ENCODE results near the gene FGF2. TPM values are rescaled to one million over a fixed set of nuclear protein-coding genes. Genes with fewer than 3 reads are reported as not detected.

The FGF2 gene
- total and polyA plus RNA-seq, 2 experiments from 2014 or later, result 3.2 to 3.4 TPM

DNA sequence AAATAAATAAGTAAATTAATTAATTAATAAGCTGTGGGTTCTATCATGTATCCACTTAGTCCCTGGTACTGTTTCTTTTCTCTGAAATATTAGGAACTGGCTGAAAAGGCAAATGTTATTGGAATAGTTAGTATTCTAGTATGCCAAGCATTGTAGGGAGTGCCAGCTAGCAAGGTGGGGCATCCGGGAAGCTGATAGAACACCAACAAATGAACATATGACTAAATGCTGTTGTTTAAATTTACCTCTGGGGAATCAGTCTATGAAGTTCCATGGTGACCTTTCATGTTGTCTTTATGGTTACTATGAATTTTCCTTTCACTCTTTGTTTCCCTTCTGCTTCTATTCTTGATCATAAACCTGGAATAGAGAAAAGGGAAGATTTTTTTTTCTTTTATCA lies 63.1 kb downstream of the FGF2 start:
- Histone ChIP-seq H3K4me1 (ENCODE audit: low read depth) (no peaks in the 10 kb centered on the region), H3K27ac (no peak overlapping the region), H3K27me3 (no peaks in the 10 kb centered on the region), H3K4me3 (no peak overlapping the region), H3K9me3 (ENCODE audit: low read depth) (no peaks in the 10 kb centered on the region), H3K36me3 (peaks cover 17% of the 10 kb centered on the region)
- no peak for TF ChIP-seq CTCF (IDR thresholded peaks at IDR 0.05; ENCODE audit: low read depth, low read length)
- DNase-seq (ENCODE audit: low read depth in 1 of 2, low spot score in 1 of 2), result no peak

DNA sequence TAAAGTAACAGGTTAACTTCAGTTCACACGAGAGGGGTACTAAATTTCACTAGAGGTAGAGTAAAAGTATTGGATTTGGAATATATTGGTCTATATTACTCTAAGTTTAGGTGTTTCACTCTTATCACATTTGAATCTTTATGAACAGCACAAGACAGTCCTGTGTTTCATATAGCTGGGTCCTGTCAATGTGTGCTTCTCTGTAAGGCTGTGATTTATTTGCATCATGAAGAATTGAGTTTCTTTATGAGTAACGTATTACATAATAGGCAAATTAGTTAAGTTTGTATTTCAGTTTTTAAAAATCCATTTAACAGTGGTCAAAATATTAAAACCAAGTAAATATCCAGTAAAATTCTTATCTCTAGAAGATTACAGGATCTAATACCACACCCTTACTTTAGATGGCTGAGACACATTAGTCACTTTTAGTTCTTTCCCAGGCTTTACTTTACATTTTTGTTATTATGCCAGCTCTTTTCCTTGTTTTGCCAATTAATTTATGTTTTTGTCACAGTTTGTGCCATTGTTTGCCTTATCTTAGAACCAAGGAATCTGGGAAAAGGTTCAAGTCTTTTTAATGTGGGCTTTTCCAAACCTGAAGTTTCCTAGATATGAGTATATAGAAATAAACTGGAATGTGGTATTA lies 63.6 kb downstream of the FGF2 start:
- H3K4me1 ChIP-seq (ENCODE audit: low read depth), result no peaks in the 10 kb centered on the region
- H3K9me3 ChIP-seq (ENCODE audit: low read depth), result no peaks in the 10 kb centered on the region
- no peak overlapping the region for H3K27ac ChIP-seq
- H3K27me3 ChIP-seq, result no peaks in the 10 kb centered on the region
- no peak for TF ChIP-seq CTCF (IDR thresholded peaks at IDR 0.05; ENCODE audit: low read depth, low read length)
- DNase-seq (ENCODE audit: low read depth in 1 of 2, low spot score in 1 of 2), result peak in 1 of 2 donors; percentile 43
- peaks cover 17% of the 10 kb centered on the region for H3K36me3 ChIP-seq
- H3K4me3 ChIP-seq, result no peak overlapping the region

- peaks cover 21% of the 10 kb centered on the region for H3K36me3 ChIP-seq
- no peak for TF ChIP-seq CTCF (IDR thresholded peaks at IDR 0.05; ENCODE audit: low read depth, low read length)
- H3K27ac ChIP-seq, result no peak overlapping the region
Measured at GRCh38 chr4:122894827-122895226, 68.2 kb downstream of the FGF2 start.

GRCh38 chr4:122895336-122895995 lies 68.8 kb downstream of the FGF2 start:
- Histone ChIP-seq H3K9me3 (ENCODE audit: low read depth) (no peaks in the 10 kb centered on the region), H3K27ac (no peak overlapping the region), H3K36me3 (peaks cover 21% of the 10 kb centered on the region), H3K4me1 (ENCODE audit: low read depth) (no peaks in the 10 kb centered on the region), H3K4me3 (no peak overlapping the region), H3K27me3 (no peaks in the 10 kb centered on the region)
- no peak for DNase-seq (ENCODE audit: low read depth in 1 of 2, low spot score in 1 of 2)
- no peak for TF ChIP-seq CTCF (IDR thresholded peaks at IDR 0.05; ENCODE audit: low read depth, low read length)

More at GRCh38 chr4:122894827-122895226, 68.2 kb downstream of the FGF2 start:
- no peaks in the 10 kb centered on the region for H3K4me1 ChIP-seq (ENCODE audit: low read depth)
- H3K4me3 ChIP-seq, result no peak overlapping the region
- H3K27me3 ChIP-seq, result no peaks in the 10 kb centered on the region
- no peak for DNase-seq (ENCODE audit: low read depth in 1 of 2, low spot score in 1 of 2)
- H3K9me3 ChIP-seq (ENCODE audit: low read depth), result no peaks in the 10 kb centered on the region

DNA sequence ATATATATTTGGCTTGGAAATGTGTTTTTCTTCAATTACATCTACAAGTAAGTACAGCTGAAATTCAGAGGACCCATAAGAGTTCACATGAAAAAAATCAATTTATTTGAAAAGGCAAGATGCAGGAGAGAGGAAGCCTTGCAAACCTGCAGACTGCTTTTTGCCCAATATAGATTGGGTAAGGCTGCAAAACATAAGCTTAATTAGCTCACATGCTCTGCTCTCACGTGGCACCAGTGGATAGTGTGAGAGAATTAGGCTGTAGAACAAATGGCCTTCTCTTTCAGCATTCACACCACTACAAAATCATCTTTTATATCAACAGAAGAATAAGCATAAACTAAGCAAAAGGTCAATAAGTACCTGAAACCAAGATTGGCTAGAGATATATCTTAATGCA lies 69.6 kb downstream of the FGF2 start:
- no peak for DNase-seq (ENCODE audit: low read depth in 1 of 2, low spot score in 1 of 2)
- Histone ChIP-seq H3K9me3 (ENCODE audit: low read depth) (no peaks in the 10 kb centered on the region), H3K27me3 (no peaks in the 10 kb centered on the region), H3K4me1 (ENCODE audit: low read depth) (no peaks in the 10 kb centered on the region), H3K4me3 (no peak overlapping the region), H3K36me3 (peaks cover 21% of the 10 kb centered on the region), H3K27ac (no peak overlapping the region)
- no peak for TF ChIP-seq CTCF (IDR thresholded peaks at IDR 0.05; ENCODE audit: low read depth, low read length)
